ENCODE measurements around the gene DLGAP1. TPM values are rescaled to one million over a fixed set of nuclear protein-coding genes. Genes with fewer than 3 reads are reported as not detected.

Gene DLGAP1
- polyA plus RNA-seq, 1 of the 3 experiments (the other 2 are of a cell fraction) = not detected

DNA sequence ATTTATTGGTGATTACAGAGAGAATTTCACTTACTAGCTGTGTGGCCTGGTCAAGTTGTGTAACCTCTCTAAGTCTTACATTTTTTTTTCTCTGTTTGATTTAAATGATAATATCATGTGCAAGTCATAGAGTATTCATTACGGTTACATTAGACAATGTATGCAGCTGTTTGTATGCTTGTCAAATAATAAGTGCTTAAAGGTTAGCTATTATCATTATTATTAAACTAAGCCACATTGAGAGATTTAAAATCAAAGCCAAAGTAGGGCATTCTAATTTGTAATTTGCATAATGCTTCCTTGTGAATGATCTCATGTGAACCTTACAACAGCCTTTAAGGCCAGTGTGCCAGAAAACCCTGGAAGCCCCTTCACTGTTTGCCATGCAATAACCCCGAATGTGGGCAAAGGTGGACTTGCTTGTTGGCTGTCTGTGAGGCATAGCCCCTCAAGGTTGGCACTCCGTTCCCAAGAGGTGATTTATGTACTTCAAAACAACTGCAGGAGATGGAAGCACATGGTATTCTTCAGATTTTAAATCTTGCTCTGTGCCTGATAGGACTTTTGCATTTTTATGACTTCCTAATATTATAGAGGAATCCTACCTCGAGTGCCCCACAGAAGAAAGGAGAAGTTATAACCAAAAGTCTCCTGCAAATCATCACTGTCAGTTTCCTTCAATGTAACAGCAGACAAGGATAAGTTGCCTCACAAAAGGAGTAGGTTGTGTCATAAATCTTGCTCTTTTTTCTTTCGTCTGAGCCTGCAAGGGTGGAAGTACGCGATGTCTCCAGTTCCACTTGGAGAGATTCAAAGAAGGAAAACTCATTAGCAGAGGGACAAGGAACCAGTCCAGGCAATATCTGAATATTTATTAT, 733.1 kb downstream of the DLGAP1 start:
- H3K4me2 ChIP-seq = no peak overlapping the region
- 28% methylated on average over 7 of the region's 7 CpGs for WGBS (ENCODE audit: low lambda C conversion rate)
- no peaks in the 10 kb centered on the region for H3K9me3 ChIP-seq
- H3K9me2 ChIP-seq = no peaks in the 10 kb centered on the region
- CTCF ChIA-PET = no interaction called here
- POLR2A ChIA-PET = no interaction called here
- H3F3A ChIP-seq (replicated peaks; ENCODE audit: insufficient read depth) = no peaks in the 10 kb centered on the region
- H3K9ac ChIP-seq = no peak overlapping the region
- H3K36me3 ChIP-seq (replicated peaks in 1 of 2; ENCODE audit: control insufficient read depth in 1 of 2, insufficient read depth in 2 of 2, low read length in 1 of 2) = no peaks in the 10 kb centered on the region
- DNase-seq = no peak
- no peak overlapping the region for H3K4me3 ChIP-seq (ENCODE audit: low read depth in 2 of 2, low read length in 1 of 2)
- H3K79me2 ChIP-seq (ENCODE audit: insufficient read depth) = no peaks in the 10 kb centered on the region
- H2AFZ ChIP-seq (ENCODE audit: low read depth) = no peak overlapping the region
- H3K4me1 ChIP-seq (ENCODE audit: control insufficient read depth in 1 of 2, insufficient read depth in 2 of 2, low read depth in 1 of 2, low read length in 1 of 2) = peaks cover 0 to 17% of the 10 kb centered on the region in 2 experiments; a peak in 1 of 4 replicates
- no peaks in the 10 kb centered on the region for H4K20me1 ChIP-seq (ENCODE audit: insufficient read depth)
- no peak overlapping the region for H3K27ac ChIP-seq (ENCODE audit: low read depth in 2 of 2, low read length in 1 of 2)
- H3K27me3 ChIP-seq (ENCODE audit: insufficient read depth) = peaks cover 30% of the 10 kb centered on the region
- no peak for TF ChIP-seq EZH2phosphoT487 (IDR thresholded peaks at IDR 0.05; ENCODE audit: borderline replicate concordance, low read depth)
- no peak for TF ChIP-seq GABPA (IDR thresholded peaks at IDR 0.05; ENCODE audit: low read depth)
- TF ChIP-seq TAF1 (IDR thresholded peaks at IDR 0.05; ENCODE audit: borderline replicate concordance, low read depth, low read length) = no peak
- no peak for TF ChIP-seq RAD21 (IDR thresholded peaks at IDR 0.05; ENCODE audit: low read length)
- TF ChIP-seq CHD2 (IDR thresholded peaks at IDR 0.05; ENCODE audit: low read length, partially characterized antibody) = no peak
- no peak for TF ChIP-seq MXI1 (IDR thresholded peaks at IDR 0.05; ENCODE audit: low read depth, low read length)
- no peak for TF ChIP-seq FOXJ3 (CRISPR knock-in tag; IDR thresholded peaks at IDR 0.05)
- no peak for TF ChIP-seq FOXM1 (IDR thresholded peaks at IDR 0.05; ENCODE audit: low read depth)
- TF ChIP-seq, protein P1, sequence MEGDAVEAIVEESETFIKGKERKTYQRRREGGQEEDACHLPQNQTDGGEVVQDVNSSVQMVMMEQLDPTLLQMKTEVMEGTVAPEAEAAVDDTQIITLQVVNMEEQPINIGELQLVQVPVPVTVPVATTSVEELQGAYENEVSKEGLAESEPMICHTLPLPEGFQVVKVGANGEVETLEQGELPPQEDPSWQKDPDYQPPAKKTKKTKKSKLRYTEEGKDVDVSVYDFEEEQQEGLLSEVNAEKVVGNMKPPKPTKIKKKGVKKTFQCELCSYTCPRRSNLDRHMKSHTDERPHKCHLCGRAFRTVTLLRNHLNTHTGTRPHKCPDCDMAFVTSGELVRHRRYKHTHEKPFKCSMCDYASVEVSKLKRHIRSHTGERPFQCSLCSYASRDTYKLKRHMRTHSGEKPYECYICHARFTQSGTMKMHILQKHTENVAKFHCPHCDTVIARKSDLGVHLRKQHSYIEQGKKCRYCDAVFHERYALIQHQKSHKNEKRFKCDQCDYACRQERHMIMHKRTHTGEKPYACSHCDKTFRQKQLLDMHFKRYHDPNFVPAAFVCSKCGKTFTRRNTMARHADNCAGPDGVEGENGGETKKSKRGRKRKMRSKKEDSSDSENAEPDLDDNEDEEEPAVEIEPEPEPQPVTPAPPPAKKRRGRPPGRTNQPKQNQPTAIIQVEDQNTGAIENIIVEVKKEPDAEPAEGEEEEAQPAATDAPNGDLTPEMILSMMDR (IDR thresholded peaks at IDR 0.05) = no peak
- TF ChIP-seq, protein P2, sequence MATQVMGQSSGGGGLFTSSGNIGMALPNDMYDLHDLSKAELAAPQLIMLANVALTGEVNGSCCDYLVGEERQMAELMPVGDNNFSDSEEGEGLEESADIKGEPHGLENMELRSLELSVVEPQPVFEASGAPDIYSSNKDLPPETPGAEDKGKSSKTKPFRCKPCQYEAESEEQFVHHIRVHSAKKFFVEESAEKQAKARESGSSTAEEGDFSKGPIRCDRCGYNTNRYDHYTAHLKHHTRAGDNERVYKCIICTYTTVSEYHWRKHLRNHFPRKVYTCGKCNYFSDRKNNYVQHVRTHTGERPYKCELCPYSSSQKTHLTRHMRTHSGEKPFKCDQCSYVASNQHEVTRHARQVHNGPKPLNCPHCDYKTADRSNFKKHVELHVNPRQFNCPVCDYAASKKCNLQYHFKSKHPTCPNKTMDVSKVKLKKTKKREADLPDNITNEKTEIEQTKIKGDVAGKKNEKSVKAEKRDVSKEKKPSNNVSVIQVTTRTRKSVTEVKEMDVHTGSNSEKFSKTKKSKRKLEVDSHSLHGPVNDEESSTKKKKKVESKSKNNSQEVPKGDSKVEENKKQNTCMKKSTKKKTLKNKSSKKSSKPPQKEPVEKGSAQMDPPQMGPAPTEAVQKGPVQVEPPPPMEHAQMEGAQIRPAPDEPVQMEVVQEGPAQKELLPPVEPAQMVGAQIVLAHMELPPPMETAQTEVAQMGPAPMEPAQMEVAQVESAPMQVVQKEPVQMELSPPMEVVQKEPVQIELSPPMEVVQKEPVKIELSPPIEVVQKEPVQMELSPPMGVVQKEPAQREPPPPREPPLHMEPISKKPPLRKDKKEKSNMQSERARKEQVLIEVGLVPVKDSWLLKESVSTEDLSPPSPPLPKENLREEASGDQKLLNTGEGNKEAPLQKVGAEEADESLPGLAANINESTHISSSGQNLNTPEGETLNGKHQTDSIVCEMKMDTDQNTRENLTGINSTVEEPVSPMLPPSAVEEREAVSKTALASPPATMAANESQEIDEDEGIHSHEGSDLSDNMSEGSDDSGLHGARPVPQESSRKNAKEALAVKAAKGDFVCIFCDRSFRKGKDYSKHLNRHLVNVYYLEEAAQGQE (IDR thresholded peaks at IDR 0.05; ENCODE audit: low read depth, low read length) = no peak
- TF ChIP-seq, protein P3, sequence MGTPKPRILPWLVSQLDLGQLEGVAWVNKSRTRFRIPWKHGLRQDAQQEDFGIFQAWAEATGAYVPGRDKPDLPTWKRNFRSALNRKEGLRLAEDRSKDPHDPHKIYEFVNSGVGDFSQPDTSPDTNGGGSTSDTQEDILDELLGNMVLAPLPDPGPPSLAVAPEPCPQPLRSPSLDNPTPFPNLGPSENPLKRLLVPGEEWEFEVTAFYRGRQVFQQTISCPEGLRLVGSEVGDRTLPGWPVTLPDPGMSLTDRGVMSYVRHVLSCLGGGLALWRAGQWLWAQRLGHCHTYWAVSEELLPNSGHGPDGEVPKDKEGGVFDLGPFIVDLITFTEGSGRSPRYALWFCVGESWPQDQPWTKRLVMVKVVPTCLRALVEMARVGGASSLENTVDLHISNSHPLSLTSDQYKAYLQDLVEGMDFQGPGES (IDR thresholded peaks at IDR 0.05; ENCODE audit: low read depth, low read length) = no peak
- TF ChIP-seq, protein P4, sequence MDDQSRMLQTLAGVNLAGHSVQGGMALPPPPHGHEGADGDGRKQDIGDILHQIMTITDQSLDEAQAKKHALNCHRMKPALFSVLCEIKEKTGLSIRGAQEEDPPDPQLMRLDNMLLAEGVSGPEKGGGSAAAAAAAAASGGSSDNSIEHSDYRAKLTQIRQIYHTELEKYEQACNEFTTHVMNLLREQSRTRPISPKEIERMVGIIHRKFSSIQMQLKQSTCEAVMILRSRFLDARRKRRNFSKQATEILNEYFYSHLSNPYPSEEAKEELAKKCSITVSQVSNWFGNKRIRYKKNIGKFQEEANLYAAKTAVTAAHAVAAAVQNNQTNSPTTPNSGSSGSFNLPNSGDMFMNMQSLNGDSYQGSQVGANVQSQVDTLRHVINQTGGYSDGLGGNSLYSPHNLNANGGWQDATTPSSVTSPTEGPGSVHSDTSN (IDR thresholded peaks at IDR 0.05) = no peak
- TF ChIP-seq, protein P5, sequence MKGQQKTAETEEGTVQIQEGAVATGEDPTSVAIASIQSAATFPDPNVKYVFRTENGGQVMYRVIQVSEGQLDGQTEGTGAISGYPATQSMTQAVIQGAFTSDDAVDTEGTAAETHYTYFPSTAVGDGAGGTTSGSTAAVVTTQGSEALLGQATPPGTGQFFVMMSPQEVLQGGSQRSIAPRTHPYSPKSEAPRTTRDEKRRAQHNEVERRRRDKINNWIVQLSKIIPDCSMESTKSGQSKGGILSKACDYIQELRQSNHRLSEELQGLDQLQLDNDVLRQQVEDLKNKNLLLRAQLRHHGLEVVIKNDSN (IDR thresholded peaks at IDR 0.05; ENCODE audit: borderline replicate concordance, low read depth) = no peak
- TF ChIP-seq GATA2 (CRISPR knock-in tag; IDR thresholded peaks at IDR 0.05) = no peak
- TF ChIP-seq TEAD4 (IDR thresholded peaks at IDR 0.05; ENCODE audit: borderline replicate concordance, insufficient read depth) = no peak
- TF ChIP-seq TCF12 (IDR thresholded peaks at IDR 0.05) = no peak
- TF ChIP-seq NFIC (IDR thresholded peaks at IDR 0.05; ENCODE audit: borderline replicate concordance) = no peak
- no peak for TF ChIP-seq EP300 (IDR thresholded peaks at IDR 0.05; ENCODE audit: borderline replicate concordance in 1 of 2, low read depth in 1 of 2, low read length in 1 of 2)
